Stimulated activated CD8-positive, alpha-beta memory T cell treated with anti-CD3 and anti-CD28 coated beads, Interleukin-15, amount 100 ng/mL, for 24 hours (primary cell): Measurements from ENCODE around the gene KCNK1.
"Not testable (repeated sequence)": the region's sequence is repeated elsewhere in the genome, so short reads cannot be mapped to it uniquely, and the experiment has no call there.

ENCODE experiments used
- DNase-seq: peaks from one replicate; pipeline ENCODE4 v3.0.0-alpha.2; 2020; ENCODE audit warnings: low read depth

The KCNK1 gene

DNA sequence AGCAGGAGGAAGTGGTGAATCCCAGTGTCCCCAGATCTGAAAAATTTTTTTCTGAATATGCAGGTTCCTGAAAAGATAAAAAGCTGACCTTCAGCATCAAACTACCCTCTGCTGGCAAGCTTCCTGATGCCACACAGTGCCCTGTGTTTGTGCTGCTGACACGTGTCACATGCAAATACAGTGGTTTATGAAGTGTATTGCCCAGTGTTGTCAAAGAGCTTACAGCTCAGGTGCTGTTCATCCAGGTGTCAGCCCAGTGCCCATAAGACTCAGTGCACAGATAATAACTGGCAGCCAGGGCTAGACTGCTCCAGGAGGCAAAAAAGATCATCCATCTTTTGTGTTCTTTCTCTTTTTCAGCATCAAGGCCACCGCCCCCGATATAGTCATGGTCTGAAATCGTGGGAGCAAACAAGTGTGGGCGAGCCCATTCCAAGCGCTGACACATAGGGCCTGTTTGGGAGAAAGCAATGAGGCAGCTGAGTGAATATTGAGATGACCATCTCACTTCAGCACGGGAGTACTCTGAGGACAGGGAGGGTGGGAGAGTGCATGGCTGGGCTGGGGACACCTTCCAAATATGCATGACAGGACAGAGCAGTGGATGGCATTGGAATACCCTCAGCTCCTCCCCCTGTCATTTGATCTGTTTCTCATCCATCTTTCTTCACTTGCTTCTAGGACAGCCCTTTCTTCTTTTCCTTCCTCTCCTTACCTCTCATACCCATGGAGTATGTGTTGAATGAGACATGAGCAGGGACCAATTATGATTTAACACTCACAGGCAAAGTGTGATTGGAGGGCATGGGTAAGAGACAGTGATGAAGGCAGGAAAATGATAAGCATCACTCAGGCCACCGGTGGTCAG, 6.4 kb upstream of the KCNK1 start:
- no peak for DNase-seq

DNA sequence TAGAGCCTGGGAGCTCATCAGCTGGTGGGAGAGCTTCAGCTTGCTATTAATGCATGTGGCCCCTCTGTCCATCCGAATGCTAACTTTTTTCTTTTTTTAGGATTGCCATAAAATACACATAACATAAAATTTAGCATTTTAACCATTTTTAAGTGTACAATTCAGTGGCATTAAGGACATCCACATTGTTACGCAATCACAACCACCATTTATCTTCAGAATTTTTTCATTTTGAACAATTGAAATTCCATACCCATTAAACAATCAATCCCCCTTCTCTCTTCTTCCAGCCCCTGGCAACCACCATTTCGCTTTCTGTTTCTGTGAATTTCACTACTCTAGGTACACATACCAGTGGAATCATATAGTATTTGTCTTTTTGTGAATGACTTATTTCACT, 4.9 kb upstream of the KCNK1 start:
- no peak for DNase-seq

DNA sequence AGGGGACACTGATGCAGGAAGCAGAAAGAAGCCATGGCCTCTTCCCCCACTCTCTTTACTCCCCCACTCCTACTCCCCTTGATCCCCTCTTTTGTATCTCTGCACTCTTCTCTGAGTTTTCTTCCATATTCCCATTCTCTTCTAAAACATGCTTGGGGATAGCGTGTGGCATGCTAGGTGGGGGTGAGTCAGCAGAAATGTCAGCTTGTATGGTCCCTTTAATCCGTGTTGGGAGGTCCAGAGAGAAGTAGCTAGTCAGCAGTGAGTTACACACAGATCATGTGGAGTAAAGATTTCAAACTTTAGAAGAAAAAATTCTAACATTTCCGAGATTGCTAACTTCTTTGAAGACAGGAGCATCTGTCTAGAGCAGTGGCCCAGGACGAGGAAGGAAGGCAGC, 4.0 kb upstream of the KCNK1 start:
- no peak for DNase-seq

DNA sequence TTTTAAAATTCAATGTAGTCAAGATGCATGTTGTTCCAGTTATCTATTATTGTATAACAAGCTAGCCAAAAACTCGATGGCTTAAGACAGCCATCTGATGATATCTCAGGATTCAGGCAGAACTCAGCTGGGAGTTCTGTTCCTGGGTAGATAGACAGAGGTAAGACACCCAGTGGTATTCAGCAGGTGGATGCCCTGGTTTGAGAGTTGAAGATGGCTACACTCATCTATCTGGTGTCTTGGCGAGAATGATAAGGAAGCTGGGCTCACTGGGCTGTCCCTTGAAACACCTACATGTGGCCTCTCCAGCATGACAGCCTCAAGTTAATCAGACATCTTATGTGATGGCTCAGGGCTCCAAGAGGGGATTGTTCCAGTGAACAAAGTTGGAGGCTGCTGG, 3.3 kb upstream of the KCNK1 start:
- DNase-seq = no peak

DNA sequence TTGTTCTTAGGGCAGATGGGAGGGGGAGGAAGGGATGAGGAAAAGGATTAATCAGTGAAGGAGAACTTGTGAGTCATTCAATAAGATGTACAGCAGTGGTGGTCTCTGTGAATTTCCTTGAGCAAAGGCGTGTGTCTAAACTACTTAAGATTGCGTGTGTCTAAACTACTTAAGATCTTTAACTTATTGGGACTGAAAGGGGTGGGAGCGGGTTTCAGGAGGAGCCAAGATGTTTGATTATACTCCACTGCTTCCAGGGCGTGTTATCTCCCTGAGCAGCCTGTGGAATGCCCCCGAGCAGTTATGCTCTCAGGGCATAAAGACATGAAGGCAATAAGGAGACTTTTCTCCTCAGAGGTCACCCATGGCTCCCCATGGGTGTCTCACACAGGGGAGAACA, 2.5 kb upstream of the KCNK1 start:
- DNase-seq = not testable (repeated sequence)

DNA sequence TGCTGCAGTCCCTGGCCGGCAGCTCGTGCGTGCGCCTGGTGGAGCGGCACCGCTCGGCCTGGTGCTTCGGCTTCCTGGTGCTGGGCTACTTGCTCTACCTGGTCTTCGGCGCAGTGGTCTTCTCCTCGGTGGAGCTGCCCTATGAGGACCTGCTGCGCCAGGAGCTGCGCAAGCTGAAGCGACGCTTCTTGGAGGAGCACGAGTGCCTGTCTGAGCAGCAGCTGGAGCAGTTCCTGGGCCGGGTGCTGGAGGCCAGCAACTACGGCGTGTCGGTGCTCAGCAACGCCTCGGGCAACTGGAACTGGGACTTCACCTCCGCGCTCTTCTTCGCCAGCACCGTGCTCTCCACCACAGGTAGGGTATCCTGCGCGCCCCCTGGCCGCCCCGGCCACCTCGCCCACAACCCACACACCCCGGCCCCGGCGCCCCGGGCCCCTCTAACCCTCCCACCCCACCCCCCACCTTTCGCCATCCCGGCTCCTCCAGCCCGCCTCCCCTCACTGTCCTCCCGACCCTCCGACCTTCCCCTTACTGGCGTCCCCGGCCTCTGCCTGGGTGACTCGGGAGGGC, 352 bp downstream of the KCNK1 start:
- DNase-seq = no peak

DNA sequence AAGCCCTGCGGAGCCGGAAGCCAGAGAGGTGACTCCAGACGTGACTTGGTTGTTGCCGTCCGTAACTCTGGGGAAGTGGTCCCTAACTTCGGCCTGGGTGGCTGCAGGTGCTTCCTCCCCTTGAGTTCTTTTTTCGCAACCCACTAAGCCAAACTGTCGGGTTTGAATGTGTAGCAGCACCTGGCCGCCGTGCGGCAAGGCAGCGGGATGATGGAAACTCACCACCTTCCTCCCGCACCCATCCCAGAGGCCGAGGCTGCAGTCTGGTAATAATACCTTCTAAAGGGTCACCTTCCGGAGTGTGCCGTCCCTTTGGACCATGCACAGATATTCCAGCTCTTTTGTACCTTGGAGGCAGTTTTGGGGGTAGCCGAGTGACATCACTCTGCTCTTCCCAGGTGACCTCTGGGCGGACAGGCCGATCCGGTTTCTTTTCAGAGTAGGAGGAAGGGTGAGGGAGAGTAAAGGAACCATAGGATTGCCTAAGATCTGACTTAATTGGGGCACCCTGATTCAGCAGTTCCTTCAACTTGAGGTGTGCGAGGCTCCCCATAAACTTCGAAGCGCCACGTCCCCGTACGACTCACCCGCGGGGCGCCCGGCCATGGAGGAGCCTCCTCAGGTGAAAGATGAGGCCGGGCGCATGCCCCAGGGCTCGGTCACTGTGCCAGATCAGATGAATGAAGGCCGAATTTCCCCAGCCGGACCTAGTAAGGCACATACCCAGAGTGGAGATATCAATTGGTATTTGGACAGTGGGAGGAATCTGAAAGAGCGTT, 1.0 kb downstream of the KCNK1 start:
- no peak for DNase-seq

DNA sequence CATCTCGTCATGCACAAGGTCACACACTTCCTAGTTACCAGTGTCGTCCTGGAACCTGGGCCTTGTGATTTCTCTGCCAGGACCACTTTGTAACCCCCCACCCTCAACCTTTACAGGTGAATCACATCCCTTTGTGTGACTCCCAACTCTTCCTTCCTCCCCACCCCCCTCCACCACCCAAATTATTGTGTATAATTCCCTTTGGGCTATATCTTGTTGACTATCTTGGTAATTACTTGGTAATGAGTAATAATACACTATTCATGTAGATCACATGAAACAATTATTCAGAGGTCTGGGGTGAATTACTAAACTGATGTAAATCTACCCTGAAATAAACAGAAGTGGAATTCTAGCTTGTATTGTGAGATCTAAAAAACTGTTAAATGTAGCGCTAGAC, 1.7 kb downstream of the KCNK1 start:
- DNase-seq = no peak

DNA sequence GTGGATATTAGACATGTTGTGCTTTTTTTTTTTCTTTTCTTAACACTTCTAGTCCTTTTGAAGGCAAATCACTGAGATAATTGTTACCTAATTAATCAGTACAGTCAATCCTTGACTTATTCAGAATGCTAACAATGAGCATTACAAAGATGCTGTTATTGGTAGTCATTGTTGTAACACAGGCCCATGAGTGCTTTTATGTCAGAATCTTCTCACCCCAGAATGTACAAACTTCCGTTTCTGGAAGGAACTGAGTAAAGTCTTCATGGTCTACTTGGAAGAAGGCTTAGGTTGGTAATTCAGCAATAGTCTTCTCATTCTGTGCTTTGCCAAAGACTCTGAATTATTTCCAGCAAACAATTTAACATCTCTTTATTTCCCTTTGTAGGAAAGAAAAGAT, 3.1 kb downstream of the KCNK1 start:
- DNase-seq = no peak

DNA sequence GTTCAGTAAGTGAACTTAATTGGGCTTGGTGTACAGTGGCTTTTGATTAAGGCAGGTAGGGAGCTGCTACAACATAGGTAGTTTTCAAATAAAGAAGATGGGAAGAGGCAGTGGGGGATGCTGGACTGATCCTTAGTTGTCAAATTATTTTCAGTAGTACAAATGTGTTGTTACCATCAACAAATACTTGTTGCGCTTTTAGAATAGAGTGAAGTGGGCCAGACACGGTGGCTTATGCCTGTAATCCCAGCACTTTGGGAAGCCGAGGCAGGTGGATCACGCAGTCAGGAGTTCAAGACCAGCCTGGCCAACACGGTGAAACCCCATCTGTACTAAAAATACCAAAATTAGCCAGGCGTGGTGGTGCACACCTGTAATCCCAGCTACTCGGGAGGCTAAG, 5.5 kb downstream of the KCNK1 start:
- DNase-seq = not testable (repeated sequence)

DNA sequence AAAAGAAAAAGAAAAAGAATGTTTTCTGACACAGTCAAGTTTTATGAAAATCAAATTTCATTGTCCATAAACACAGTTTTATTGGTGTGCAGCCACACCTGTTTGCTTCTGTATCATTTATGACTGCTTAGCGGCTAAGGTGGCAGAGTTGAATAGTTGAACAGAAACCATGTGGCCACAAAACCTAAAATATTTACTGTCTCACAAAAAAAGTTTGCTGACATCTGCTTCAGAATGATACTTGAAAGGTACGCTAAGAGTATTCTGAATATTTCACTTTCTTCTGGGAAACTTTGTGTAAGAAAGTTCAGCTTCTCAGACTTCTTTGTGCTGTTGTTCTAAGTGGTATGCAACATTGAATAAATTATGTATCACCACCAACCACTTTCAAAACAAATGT, 6.2 kb downstream of the KCNK1 start:
- DNase-seq = no peak

DNA sequence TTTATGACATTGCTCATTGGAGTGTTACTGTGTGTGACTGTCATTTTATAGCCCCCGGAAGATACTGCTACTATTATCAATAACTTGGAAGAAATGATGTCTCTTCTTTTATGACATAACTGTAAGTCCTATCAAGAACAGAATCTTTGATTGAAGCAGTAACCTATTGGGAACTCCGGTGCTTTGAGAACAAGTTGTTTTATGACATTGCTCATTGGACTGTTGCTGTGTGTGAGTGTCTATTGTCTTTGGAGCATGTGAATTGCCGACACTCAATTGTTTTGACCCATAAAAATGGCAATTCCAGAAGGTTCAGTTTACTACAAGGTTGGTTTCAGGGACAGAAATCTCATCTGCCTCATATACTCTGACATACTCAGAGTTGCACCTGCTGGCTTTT, 8.0 kb downstream of the KCNK1 start:
- no peak for DNase-seq

DNA sequence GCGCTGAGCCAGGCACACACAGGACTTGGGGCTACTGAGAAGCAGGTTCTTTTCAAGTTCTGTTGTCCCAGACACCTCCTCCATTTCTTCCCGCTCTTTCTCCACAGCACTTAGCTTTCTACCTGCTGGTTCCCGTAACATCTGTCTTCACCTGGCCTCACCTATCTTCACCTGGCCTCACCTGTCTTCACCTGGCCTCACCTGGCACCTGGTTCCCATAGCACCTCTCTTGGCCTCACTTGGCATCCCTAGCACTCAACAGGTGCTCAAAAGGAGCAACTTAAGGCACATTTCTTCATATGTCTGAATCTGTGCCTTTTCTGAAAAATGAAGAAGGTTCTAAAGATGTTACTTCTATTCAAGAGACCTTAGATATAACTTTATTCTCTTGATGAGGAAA, 10.4 kb downstream of the KCNK1 start:
- DNase-seq = no peak

DNA sequence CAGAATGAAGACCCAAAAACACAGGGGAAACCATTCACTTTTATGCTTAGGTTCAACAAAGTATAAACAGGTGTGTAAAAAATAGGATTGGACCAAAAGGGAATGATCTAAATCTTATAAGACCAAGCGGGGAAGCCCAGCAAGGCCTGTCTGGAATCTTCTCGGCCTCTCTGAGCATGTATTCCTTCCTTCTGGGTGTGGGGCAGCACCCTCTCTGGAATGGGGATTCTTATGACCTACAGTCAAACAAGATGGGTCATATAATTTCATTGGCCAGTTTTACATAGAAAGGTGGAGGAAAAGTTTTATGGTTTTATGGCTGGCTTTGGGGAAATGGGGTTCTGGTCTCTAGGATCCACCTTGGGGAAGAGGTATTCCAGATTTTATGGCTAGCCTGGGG, 11.2 kb downstream of the KCNK1 start:
- no peak for DNase-seq

DNA sequence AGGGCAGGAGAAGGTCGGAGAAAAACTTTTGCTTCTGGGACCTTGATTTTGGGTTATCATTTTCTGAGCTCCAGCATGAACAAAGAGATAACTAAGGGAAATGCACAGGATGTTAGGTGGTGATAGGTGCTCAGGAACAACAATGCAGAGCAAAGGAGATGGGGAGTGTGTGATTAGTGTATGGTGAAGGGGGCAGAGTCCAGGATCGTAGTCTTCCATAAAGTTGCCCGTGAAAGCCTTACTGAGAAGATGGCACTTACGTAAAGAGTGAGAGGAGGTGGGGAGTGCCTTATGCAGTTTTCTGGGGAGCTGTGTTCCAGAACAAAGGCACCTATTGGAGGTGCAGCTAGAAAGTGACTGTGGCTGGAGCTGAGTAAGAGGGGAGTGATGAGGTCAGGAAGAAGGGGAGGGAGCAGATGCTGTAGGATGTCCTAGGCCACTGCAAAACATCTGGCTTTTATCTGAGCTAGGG, 11.6 kb downstream of the KCNK1 start:
- DNase-seq = no peak

DNA sequence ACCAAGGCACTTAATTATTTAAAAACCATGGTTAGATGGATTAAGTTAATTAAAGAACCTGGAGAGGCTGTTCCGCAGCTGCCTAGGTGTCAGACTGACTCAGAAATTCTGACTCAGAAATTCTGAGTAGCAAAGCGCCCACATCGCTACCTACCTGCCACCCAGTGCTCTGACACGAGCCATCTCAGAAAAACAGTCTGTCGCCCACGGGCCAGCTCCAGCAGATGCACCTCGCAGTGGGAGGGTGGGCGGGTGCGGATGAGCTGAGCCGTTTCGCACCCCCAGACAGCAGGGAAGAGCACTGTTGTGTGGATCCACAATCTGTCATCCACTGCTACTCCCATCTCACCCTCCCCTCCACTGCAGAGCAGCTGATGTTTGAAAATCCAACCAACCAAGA, 13.5 kb downstream of the KCNK1 start:
- no peak for DNase-seq

DNA sequence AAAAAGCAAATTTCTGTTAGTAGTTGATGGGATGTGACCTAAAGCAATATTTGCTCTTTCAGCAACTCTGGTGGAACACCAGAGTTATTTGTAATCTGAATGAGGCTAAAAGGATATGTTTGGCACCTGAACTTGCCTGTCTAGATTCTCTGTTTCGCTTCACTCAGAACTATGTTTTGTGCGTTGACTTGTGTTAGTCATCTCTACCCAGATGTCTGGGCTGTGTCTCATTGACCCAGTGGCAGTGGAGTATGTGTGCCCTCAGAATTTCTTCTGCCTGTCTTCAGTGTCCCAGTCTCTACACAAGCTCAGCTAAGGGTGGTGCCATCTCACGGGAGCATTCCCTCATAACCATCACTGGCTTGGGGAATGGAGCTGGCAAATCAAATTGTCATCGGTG, 13.9 kb downstream of the KCNK1 start:
- DNase-seq = no peak

DNA sequence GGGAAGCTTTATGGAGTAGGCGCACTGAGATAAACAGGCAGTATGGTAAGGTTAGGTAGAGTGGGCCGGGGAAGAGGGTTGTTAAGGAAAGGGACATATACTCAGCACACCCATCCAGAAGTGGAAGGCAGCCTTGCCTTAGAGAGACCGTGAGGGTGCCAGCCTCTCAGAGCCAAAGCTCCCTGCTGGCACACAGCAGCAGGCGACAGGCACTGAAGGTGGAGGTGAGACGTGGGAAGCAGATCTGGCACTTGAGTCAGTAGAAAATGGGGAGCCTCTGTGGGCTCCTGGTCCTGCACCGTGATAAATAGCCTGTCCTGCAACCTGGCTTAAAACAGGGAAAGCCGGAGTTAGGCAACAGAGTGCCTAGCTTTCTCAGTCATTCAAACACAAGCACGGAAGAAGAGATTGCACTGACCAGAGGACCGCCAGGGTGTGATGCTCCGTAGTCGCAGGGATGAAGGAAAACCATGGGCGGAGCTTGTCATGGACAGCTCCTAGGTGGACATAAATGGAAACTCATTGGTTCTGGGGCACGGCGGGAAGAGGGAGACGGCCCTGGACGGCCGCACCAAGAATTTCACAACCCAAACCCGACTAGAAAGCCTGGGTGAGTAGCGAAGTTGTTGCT, 15.5 kb downstream of the KCNK1 start:
- no peak for DNase-seq

DNA sequence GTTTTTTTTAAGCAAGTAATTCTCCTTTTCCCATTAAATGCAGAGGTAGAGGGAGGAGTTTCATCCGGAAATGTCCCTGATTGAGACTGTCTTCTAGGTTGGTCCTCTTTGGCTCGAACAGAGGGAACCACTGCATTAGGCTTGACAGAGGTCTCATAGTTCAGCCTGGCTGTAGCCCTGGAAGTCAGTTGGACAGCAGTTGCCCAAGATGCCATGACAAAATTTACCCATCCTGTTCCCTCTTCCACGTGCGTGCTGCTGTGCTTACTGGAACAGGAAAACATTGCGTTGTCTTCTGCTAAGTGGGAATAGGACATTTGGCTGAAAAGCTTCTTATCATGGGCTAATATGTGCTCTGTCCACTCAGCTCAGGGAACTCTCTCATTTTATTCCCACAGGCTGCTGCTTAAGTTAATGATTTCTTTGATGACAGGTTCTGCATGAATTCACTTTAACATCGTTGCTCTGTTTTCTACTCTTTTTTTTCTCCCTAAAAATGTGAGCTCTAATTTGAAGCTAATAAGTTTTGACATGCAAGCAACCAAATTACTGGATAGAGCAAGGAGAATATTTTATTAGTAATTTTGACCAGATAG, 18.0 kb downstream of the KCNK1 start:
- DNase-seq = no peak

DNA sequence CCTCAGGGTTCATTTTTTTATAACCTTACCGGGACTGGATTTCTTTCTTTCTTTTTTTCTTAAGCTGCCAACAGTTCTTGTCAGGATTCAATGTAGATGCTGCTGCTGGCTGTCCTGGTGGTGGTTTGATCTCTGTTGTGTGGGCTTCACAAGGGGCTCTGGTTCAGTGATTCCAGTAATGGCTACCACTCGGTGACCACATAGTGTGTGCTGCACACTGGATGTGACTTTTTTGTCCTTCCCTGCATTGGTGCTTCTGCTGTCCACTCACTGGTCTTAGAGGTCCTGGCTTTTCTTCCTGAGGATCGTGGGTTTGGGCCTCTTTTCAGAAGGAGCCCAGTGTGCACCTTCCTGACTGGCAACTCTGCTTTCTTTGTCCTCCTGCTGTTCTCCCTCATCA, 18.5 kb downstream of the KCNK1 start:
- DNase-seq = no peak

DNA sequence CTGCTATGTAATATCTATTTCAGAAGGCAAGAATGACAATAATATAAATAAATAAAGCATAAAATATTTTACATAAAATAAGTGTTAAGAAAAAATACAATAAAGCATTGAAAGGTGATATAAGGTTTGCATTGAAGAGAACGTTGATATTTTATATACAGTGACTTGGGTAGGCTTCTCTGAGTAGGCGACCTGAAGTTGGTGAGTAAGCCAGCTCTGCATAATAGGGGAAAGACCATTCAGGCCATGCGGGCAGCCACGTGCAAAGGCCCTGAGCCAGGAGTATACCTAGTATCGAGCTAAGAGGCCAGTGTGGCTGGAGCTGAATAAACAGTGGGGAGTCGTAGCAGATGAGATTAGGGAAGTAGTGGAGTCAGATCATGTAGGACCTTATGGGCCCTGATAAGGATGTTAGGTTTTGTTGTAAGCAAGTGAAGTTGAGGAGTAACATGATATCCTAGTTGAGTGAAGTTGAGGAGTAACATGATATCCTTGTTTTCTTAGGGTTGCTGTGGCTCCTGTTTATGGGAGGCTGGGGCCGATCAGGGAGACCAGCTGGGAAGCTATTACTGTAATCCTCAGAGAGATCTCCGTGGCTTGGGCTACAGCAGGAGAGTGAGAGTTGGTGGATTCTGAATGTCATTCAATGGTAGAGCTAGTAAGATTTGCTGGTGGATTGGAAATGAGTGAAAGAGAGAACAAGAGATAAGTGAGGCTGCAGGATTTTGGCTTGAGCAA, 22.0 kb downstream of the KCNK1 start:
- no peak for DNase-seq

DNA sequence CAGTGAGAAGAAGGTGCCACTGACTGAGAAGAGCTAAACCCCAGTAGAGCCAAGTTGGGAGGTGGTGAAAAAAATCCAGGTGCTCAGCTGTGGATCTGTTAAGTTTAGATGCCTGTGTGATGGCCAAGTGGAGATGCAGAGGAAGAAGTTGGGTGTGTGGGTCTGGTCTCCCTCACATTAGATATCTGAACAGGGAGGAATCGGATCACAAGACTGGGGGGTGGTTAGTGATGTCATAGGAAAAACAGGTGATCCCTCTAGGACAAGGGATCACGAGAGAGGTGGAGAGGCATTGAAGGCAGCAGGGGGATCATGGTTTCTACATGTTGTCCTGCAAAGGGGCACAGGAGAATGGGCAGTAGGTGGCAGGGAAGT, 22.6 kb downstream of the KCNK1 start:
- no peak for DNase-seq
